MCF 10A (cell line): ENCODE data around the gene PLCL1. TPM values are rescaled to one million over a fixed set of nuclear protein-coding genes. Genes with fewer than 3 reads are reported as not detected.

Experiments used
- BruUV-seq: library from RNA; stranded (reverse); fragments of 400-500 nt; replicated peaks from 2 replicates; lab custom pipeline; 2021; lab: Mats Ljungman, UMichigan
- CTCF ChIA-PET: fragments of 300-600 bp; sonication (Branson Sonifier 250); formaldehyde crosslinking; extraction: SDS; loops from one replicate; lab custom pipeline; 2021; ENCODE audit warnings: antibody characterized with exemption, inconsistent platforms; lab: Yijun Ruan, JAX
- POLR2A ChIA-PET: fragments of 300-600, 350-650 bp; sonication (Branson Sonifier 250); formaldehyde crosslinking; extraction: SDS; loops from one replicate; lab custom pipeline; 2020; ENCODE audit warnings: antibody characterized with exemption, inconsistent platforms; lab: Yijun Ruan, JAX
- DNase-seq: peaks from one replicate; pipeline ENCODE4 v3.0.0-alpha.2; 2018; ENCODE audit not compliant: unreplicated experiment
- H3K27ac Mint-ChIP-seq: one replicate; pipeline ENCODE4 v1.8.0; 2022; ENCODE audit warnings: mild to moderate bottlenecking, low read depth, mixed read lengths; ENCODE audit not compliant: unreplicated experiment
- H3K27me3 Mint-ChIP-seq: one replicate; pipeline ENCODE4 v1.8.0; 2022; ENCODE audit warnings: mixed read lengths; ENCODE audit not compliant: insufficient read depth, unreplicated experiment
- H3K36me3 Mint-ChIP-seq: one replicate; pipeline ENCODE4 v1.8.0; 2022; ENCODE audit warnings: mild to moderate bottlenecking, moderate library complexity, mixed read lengths; ENCODE audit not compliant: insufficient read depth, unreplicated experiment
- H3K4me1 Mint-ChIP-seq: one replicate; pipeline ENCODE4 v1.8.0; 2022; ENCODE audit warnings: mixed read lengths; ENCODE audit not compliant: insufficient read depth, unreplicated experiment
- H3K4me3 Mint-ChIP-seq: one replicate; pipeline ENCODE4 v1.8.0; 2022; ENCODE audit warnings: mild to moderate bottlenecking, moderate library complexity, mixed read lengths; ENCODE audit not compliant: unreplicated experiment
- H3K9me3 Mint-ChIP-seq: one replicate; pipeline ENCODE4 v1.8.0; 2022; ENCODE audit warnings: mixed read lengths; ENCODE audit not compliant: unreplicated experiment
- CTCF ChIP-seq: fragments of 200-600 bp; IDR thresholded peaks from one replicate; pipeline ENCODE4 v1.8.0; 2022; ENCODE audit warnings: antibody characterized with exemption, mild to moderate bottlenecking; ENCODE audit not compliant: unreplicated experiment
- intact Hi-C: fragments of 100-400 bp; cut with micrococcal nuclease; formaldehyde crosslinking; loops from 2 replicates; pipeline ENCODE4 v1.14.1; 2022
- total RNA-seq: library from RNA; stranded (reverse); gene quantifications from 2 replicates; pipeline ENCODE4 v1.2.3, GENCODE V29; 2022

The PLCL1 gene
- total RNA-seq, 1 experiment from 2014 or later, result 0.12 TPM

- CTCF ChIA-PET, result interaction anchor here (1.2 to 2.0 kb wide), 2 partner anchors 13 to 249 kb away, joined by 4 read pairs; no protein-coding TSS in a partner anchor
- Mint-ChIP-seq H3K27me3 (no peaks in the 10 kb centered on the region), H3K4me1 (no peaks in the 10 kb centered on the region), H3K9me3 (no peaks in the 10 kb centered on the region), H3K27ac (no peak overlapping the region), H3K4me3 (no peak overlapping the region), H3K36me3 (no peaks in the 10 kb centered on the region)
- no peak for DNase-seq
- POLR2A ChIA-PET, result no interaction called here
- no TSS peak for BruUV-seq
- TF ChIP-seq CTCF, result no peak
- intact Hi-C loops, result loop anchor here (10.0 kb wide), 1 partner anchor 72 kb away; no protein-coding TSS in a partner anchor
These were observed 248.3 kb downstream of the PLCL1 start for GRCh38 chr2:198052741-198053140.

GRCh38 chr2:198053148-198053547 is 248.8 kb downstream of the PLCL1 start:
- Mint-ChIP-seq H3K4me3 (no peak overlapping the region), H3K27ac (no peak overlapping the region), H3K9me3 (no peaks in the 10 kb centered on the region), H3K27me3 (no peaks in the 10 kb centered on the region), H3K36me3 (no peaks in the 10 kb centered on the region), H3K4me1 (no peaks in the 10 kb centered on the region)
- intact Hi-C loops, result loop anchor here (10.0 kb wide), 1 partner anchor 72 kb away; no protein-coding TSS in a partner anchor
- CTCF ChIA-PET, result interaction anchor here (1.2 to 2.0 kb wide), 2 partner anchors 13 to 250 kb away, joined by 4 read pairs; no protein-coding TSS in a partner anchor
- TF ChIP-seq CTCF, result no peak
- POLR2A ChIA-PET, result no interaction called here
- no peak for DNase-seq
- BruUV-seq, result no TSS peak

- no TSS peak for BruUV-seq
- H3K4me1 Mint-ChIP-seq, result no peaks in the 10 kb centered on the region
- H3K36me3 Mint-ChIP-seq, result no peaks in the 10 kb centered on the region
- no peaks in the 10 kb centered on the region for H3K27me3 Mint-ChIP-seq
- intact Hi-C loops, result loop anchor here (1.0 to 10.0 kb wide), 3 partner anchors 71 to 250 kb away; no protein-coding TSS in a partner anchor
- no peak for TF ChIP-seq CTCF
- H3K4me3 Mint-ChIP-seq, result no peak overlapping the region
- ChIA-PET POLR2A (no interaction called here), CTCF (interaction anchor here (1.2 to 2.0 kb wide), 2 partner anchors 12 to 250 kb away, joined by 4 read pairs; no protein-coding TSS in a partner anchor)
- no peak overlapping the region for H3K27ac Mint-ChIP-seq
- no peaks in the 10 kb centered on the region for H3K9me3 Mint-ChIP-seq
- DNase-seq, result no peak
These were observed 249.4 kb downstream of the PLCL1 start for GRCh38 chr2:198053776-198054175.

- TF ChIP-seq CTCF, result peak; percentile 27
- Mint-ChIP-seq H3K9me3 (no peaks in the 10 kb centered on the region), H3K4me1 (no peaks in the 10 kb centered on the region), H3K27ac (no peak overlapping the region), H3K36me3 (no peaks in the 10 kb centered on the region), H3K27me3 (no peaks in the 10 kb centered on the region), H3K4me3 (no peak overlapping the region)
- peak; percentile 46 for DNase-seq
- POLR2A ChIA-PET, result no interaction called here
- CTCF ChIA-PET, result interaction anchor here (0.6 to 2.0 kb wide), 3 partner anchors 20 to 251 kb away, joined by 3 to 4 read pairs (median 3); no protein-coding TSS in a partner anchor
- BruUV-seq, result no TSS peak
- intact Hi-C loops, result loop anchor here (1.0 to 10.0 kb wide), 3 partner anchors 71 to 251 kb away; no protein-coding TSS in a partner anchor
These were observed 249.9 kb downstream of the PLCL1 start for GRCh38 chr2:198054299-198054698.
